HPDE6-E6E7 (cell line): Measurements from ENCODE around the gene CEACAM3.
"Not testable (repeated sequence)": the region's sequence is repeated elsewhere in the genome, so short reads cannot be mapped to it uniquely, and the experiment has no call there.

Source experiments
- DNase-seq: peaks from one replicate; pipeline ENCODE4 v3.0.0; 2011; ENCODE audit warnings: missing footprints; ENCODE audit errors: extremely low spot score

CEACAM3 gene

DNA sequence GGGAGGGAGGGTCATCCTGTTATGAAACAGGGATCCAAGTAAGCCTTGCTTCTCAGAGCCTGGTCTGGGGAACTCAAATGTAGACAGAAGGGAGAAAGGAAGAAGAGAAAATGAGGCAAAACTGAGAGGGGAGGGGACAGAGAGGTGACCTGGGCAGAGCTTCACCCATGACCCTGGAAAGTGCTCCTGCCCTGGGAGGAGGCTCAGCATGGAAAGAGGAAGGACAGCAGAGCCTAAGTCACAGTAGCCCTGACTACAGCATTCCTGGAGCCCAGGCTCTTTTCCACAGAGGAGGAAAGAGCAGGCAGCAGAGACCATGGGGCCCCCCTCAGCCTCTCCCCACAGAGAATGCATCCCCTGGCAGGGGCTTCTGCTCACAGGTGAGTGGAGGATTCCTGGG, at the start of gene CEACAM3:
Gene CEACAM3, plus strand, starts transcription at position 226 of the 400 bp plus-strand sequence. Its CDS starts 91 bp downstream, at position 317.
- no peak for DNase-seq

DNA sequence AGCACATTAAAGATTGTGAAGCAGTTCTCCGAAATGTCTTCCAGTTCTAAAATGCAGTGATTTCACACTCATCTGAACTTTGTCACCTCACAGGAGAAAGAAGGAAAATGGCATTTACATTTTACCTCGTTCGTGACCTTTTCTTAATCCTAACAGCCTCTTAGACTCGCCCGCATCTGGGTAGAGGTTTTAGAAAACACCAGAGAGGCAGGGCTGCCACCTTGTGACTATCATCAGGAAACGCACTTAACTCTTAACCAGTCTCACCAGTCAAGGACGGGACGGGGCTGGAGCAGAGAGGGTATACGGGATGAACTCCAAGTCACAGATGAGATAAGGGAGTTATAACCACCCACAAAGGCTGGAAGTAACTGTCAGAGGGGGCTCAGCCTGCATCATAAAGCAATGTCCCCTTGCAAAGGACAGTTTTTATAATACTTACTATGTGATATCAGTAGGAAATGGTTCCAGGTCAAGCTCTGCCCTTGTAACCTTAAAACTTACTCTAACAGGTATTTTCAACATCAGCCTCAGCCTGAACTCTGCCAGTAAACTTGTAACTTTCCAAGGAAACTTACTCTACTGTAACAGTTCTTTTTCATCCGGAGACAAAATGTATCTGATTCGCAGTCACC, 49.7 kb upstream of the CEACAM3 start:
- peak; percentile 42 for DNase-seq

DNA sequence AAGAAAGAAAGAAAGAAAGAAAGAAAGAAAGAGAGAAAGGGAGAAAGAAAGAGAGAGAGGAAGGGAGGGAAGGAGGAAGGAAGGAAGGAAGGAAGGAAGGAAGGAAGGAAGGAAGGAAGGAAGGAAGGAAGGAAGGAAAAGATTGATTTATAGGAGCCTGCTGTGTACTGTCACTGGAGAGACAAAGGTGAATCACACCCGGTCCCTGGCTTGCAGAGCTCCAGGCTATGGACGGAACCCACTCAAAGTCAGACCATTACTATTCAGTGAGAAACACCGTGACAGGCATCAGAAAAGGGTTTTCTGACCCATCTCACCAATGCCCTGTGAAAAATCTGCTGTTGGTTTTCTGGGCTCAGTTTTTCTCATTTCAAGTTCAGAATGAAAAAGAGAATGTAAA, 48.4 kb upstream of the CEACAM3 start:
- no peak for DNase-seq

DNA sequence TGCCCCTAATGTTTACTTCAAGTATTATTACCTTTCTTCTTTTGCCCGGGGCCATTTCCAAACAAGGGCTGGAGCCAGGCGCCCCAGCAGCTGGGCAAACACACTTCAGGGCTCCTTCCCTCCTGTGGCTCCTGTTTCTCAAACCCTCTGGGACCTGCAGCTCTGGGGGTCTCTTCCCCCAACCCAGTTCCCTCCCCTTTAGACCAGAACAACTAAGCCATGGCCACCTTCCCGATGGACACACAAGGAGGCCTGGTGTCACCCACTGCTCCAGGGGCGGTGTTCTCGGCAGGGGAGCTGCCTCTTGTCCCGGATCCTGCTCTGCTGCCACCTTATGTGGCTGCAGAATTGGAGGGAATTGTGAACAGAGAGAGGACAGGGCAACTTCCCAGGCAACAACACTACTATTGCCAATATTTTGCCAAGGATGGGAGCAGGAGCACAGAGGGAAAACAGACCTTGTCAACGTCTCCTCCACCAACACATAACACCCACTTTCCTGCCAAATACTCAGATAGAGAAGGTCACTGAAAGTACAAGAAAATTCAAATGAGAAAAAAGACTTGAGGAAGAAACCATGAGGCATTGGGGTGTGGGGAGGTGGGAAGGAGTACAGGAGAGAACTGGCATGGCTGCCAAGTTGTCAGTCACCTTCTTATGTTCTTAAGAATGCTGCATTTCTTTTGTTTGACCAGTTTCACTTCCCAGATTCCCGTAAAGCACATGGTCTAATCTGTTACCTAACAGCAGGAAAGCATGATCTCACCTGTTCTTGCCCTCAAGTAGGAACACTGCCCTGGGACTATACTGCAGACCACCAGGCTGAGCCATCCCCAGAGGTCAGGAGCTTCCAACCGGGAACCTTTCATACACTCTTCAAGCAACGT, 45.9 kb upstream of the CEACAM3 start:
- not testable (repeated sequence) for DNase-seq

DNA sequence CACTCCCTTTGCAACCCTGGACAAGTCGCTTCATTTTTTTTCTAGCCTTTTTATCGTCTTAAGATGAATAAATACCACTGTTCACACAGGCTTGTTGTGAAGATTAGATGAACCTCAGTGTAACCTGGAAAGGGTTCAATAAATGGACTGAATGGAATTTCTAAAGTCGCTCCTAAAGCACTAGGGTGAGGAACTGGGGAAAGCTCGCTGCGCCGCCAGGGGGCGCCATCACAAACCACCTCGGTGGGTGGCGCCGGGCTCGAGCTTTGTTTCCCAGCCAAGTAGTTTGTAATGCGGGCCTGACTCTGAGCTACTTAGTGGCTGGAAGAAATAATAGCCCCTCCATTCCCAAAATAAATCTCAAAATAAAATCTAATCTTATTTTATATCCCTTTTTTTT, 43.2 kb upstream of the CEACAM3 start:
- no peak for DNase-seq

DNA sequence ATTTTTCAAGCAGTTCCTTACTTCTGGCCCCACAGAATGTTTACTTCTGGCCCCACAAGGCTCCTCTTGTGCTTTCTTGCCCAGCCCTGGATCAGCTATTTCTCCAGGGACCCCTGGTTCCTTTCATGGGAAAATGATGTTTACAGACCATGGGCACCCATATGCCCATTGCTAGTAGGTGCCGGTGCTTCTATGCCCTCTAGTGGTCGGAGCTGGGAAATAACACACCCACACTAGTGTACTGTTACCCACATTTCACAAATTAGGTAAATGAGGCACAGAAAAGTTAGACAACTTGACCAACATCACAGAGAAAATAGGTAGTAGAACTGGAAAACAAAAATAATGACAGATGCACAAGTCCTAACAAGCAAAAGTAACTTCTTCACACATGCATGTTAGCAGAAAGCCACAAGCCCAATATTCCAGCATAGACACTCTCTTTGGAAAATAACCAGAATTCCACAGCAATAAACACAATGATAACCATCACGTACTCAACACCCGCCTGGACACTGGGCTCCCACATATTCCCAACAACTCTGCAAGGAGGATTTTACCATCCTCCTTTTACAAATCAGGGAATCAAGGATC, 42.4 kb upstream of the CEACAM3 start:
- no peak for DNase-seq

DNA sequence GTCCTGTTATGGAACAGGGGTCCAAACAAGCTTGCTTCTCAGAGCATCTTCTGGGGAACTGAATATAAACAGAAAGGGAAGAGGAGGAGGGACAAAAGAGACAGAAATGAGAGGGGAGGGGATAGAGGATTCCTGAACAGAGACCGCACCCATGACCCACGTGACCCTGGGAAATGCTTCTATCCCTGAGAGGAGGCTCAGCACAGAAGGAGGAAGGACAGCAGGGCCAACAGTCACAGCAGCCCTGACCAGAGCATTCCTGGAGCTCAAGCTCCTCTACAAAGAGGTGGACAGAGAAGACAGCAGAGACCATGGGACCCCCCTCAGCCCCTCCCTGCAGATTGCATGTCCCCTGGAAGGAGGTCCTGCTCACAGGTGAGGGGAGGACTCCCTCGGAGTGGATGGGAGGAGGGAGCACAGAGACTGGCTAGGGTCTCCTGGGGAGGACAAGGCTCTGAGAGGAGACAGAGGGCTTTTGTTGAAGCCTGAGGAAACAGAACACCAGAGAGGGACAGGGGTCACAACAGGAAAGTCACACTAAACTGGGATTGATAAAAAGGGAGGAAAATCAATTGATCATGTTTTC, 41.0 kb upstream of the CEACAM3 start, which contains the start of gene CEACAM6:
Gene CEACAM6, plus strand, starts transcription at position 203 of the 586 bp plus-strand sequence. Its CDS starts 109 bp downstream, at position 312.
- no peak for DNase-seq

DNA sequence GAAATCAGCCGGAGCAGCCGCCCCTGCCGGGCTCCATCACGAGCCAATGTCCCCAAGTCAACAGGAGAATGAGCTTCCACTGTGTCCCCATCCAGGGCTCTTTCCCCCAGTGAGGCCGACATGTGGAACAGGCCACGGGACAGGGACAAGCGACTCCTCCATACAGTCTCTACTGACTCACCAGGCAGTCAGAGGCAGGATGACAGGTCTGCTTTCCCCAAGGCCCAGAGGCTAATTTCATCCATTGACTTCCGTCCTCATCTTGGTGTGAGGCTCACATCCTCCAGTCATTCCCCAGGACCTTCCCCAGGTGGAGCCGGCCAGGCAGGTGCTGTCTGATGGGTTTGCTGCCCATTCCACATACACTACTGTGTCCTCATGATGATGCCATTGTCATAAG, 37.5 kb upstream of the CEACAM3 start:
- DNase-seq: no peak

DNA sequence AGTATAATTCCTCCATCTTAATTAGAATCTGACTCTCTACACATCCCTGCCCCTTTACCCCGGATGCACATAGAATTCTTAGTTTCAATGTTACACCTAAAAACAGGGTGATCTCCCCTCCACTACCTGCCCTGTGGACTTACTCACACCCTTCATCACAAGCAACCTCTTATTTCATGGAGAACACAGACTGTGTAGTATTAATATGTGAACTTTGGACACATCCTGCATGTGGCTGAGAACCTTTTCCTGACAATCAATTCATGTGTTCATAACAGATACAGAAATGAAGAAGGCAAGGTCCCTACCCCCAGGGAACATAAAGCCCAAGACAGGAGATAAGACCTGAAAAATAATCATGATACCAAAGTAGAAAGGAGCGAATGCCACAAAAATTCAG, 29.3 kb upstream of the CEACAM3 start:
- DNase-seq: no peak

DNA sequence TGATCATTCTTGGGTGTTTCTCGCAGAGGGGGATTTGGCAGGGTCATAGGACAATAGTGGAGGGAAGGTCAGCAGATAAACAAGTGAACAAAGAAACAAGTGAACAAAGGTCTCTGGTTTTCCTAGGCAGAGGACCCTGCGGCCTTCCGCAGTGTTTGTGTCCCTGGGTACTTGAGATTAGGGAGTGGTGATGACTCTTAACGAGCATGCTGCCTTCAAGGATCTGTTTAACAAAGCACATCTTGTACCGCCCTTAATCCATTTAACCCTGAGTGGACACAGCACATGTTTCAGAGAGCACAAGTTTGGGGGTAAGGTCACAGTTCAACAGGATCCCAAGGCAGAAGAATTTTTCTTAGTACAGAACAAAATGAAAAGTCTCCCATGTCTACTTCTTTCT, 28.3 kb upstream of the CEACAM3 start:
- DNase-seq: not testable (repeated sequence)

DNA sequence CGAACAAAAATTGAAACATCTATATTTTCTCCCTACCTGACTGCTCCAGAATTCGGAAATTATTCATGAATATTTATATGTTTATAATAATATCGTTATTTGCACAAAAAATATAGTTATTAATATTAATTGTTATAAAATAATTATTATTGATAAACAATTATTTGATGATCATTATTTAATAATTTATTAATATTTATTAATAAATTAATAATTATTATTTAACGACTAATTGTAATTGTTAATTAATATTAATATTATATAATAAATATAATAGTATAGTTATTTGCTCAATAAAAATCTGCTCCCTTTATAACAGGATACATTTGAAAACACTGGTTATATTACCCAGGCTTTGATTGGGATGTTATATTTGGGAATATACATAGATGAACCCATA, 26.8 kb upstream of the CEACAM3 start:
- no peak for DNase-seq

DNA sequence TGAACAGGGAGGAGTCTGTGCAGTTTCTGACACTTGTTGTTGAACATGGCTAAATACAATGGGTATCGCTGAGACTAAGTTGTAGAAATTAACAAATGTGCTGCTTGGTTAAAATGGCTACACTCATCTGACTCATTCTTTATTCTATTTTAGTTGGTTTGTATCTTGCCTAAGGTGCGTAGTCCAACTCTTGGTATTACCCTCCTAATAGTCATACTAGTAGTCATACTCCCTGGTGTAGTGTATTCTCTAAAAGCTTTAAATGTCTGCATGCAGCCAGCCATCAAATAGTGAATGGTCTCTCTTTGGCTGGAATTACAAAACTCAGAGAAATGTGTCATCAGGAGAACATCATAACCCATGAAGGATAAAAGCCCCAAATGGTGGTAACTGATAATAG, 25.0 kb upstream of the CEACAM3 start:
- no peak for DNase-seq

DNA sequence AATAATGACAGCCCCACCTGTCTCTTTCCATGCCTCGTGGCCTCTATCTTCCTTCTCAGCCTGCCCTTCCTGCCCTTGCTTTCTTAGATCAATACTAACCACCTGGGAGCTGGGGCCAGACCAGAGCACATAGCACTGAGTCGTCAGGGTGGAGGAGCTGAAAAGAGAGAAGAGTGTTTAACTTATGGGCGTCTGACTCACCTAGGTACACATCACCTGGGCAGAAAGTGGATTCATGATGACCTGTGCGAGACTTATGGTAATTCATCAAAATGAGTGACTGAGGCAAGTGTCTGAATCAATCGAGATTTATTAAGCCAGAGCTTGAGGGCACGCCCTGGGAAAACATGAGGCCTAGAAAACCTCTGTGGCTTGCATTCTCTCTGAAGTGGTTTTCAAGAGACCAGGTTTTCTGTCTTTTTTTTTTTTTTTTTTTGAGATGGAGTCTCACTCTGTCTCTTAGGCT, 21.8 kb upstream of the CEACAM3 start:
- peak; percentile 95 for DNase-seq

DNA sequence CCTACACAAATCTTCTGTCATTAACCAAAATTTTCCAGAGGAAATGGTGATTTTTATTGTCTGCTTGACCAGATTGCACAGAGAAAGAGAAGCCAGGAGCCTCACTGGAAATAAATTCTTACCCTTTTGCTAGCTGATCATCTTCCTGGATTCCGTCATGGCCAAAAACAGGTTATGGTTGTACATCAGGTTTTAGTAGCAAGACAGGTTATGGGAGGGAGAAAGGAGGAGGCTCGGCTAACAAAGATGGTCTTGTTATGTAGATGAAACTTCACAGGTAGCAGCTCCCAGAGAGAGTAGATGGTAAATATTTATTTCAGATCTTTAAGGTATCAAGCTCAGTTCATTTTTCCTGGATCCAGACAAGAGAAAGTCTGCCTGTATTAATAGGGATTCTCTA, 19.7 kb upstream of the CEACAM3 start:
- no peak for DNase-seq

DNA sequence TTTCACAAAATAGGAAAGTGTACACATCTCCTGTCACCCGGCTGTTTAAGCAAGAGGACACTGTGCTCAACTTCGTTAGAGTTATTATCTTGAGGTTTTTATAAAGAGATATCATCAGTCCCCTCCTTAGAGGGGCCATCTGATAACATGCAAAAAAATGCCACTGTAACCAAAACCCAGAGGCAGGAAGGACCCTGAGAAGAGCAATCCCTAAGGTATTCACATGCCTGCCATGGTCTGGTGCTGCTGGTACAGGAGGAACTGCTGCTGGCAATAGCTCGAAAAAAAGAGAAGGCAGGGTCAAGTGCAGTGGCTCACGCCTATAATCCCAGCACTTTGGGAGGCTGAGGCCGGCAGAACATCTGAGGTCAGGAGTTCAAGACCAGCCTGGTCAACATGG, 12.8 kb upstream of the CEACAM3 start:
- DNase-seq: no peak

DNA sequence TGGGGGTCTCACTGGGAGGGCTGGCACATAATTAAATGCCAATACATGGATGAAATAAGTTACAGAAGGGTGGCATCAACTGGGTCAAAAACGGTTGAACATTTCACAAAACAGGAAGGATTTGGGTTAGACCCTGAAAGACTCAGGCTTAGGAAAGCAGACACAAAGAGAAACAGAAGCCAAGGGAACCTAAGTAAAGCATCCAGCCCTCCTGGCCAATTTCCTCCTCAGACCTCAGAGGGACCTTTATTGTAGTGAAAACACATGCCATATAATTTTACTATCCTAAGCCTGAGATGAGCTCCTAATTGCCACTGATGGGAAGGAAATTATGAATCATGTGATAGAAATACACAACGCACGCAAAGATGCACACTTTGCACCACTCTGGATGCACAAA, 12.1 kb upstream of the CEACAM3 start:
- DNase-seq: no peak

DNA sequence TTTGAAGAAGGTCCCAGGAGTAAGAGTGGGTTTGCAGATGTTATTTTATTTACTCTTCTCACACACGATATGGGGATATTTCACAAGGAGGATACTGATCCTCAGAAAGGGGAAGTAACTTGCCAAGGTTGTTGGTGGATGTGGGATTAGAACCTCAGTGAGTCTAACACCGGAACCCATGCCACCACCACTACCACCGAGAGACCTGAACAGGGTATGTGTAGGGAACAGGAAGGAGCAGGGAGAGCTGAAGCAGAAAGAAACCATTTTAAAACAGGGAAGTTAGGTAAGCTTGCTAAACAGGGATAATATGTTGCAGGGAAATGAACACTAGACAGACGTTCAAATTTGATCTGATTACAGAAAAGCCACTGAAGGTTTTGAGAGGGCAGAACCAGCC, 11.6 kb upstream of the CEACAM3 start:
- DNase-seq: no peak

DNA sequence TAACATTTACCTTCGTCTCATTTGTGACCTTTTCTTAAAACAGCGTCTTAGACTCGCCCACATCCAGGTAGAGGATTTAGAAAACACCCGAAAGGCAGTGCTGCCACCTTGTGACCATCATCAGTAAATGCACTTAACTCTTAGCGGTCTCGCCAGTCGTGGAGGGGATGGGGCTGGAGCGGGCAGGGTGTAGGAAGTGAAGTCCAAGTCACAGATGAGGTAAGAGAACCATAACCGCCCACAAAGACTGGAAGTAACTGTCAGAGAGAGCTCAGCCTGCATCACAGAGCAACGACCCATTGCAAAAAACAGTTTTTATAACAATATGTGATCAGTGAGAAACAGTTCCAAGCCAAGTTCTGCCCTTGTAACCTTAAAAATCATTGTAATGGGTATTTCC, 10.7 kb upstream of the CEACAM3 start:
- peak; percentile 86 for DNase-seq

DNA sequence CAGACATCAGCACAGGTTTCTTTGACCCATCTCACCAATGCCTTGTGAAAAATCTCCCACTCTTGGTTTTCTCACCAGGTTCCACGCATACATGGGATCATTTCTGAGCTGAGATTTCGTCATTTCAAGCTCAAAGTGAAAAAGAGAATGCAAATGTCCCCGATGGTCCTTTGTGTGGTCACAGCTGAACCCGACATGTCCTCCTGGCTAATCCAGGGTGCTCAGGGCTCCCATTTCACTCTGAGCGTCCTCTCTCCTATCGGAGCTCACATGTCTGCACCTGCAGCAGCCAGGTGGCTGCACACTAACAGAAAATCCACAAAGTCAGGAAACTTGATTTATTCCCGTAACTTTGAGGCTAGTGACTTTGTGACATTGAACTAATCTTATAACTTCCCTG, 9.3 kb upstream of the CEACAM3 start:
- DNase-seq: no peak

DNA sequence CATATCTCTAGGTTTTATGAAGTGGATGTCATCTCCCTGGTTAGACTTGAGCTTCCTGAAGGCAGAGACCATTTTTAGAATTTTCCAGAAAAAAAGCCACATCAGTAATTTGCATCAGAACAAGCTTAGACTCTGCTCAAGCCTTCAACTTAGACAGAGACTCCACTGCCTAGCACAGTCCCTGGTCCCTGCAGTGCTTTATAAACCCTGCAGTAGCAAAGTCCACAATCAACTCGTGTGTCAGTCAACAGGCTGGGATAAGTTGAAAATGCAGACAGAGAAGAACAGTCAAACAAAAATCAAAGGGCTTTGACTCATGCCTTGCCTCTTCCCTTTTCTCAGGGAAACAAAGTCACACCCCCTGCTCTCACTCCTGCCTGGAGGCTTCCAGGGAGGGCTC, 7.9 kb upstream of the CEACAM3 start:
- DNase-seq: not testable (repeated sequence)

DNA sequence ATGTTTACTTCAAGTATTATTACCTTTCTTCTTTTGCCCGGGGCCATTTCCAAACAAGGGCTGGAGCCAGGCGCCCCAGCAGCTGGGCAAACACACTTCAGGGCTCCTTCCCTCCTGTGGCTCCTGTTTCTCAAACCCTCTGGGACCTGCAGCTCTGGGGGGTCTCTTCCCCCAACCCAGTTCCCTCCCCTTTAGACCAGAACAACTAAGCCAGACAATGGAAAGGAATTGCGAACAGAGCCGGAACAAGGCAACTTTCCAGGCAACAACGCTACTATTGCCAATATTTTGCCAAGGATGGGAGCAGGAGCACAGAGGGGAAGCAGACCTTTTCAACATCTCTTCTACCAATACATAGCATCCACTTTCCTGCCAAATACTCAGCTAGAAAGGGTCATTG, 7.3 kb upstream of the CEACAM3 start:
- DNase-seq: not testable (repeated sequence)
